ENCODE data around the gene IFFO2. TPM values are rescaled to one million over a fixed set of nuclear protein-coding genes. Genes with fewer than 3 reads are reported as not detected.
A peak's percentile ranks its signal among the peaks of the same experiment; 100 is the strongest.

IFFO2 gene
- total and polyA plus RNA-seq, 2 of the 13 experiments (the other 11 are each of a cell fraction or from before 2014, with no cell fraction given), result 7.3 to 16.7 TPM

DNA sequence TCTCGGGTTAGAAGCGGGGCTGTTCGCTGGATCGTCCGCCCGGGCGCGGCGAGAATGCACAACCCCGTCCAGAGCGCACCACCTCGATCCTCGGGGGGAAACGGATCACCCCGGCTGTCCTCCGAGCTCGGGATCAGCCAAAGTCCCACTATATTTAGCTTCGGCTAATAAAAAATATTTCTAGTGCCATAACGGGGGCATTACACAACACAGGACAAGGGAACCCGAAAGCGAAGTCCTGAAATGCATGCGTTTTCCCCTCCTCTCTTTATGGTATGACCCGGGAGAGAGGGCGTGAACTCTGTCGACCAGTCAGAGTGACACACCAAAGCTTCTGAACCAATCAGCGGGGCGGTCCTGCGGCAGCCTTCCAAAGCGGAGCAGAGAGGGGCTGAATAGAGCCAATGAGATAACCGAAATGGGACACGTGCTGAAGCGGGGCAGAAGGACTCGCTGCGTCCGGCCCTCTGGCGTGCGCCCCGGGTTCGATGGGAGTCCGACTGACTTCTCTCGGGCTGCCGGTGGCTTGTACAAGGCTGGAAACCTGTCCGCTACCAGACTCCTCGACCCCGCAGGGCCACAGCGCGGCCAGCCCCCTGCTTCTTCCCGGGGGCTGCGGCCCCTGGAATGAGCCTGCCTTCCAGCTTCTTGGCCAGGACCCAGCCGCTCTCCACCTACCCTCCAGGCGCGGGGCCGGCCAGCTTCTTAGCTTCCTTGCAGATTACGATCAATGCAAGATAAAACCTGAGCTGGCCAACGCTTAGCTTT lies 53.8 kb downstream of the IFFO2 start, which contains the start of gene ALDH4A1 (continued):
- TF ChIP-seq TFAP4 (IDR thresholded peaks at IDR 0.05; ENCODE audit: borderline replicate concordance, low read depth), result no peak
- TF ChIP-seq, protein P1, sequence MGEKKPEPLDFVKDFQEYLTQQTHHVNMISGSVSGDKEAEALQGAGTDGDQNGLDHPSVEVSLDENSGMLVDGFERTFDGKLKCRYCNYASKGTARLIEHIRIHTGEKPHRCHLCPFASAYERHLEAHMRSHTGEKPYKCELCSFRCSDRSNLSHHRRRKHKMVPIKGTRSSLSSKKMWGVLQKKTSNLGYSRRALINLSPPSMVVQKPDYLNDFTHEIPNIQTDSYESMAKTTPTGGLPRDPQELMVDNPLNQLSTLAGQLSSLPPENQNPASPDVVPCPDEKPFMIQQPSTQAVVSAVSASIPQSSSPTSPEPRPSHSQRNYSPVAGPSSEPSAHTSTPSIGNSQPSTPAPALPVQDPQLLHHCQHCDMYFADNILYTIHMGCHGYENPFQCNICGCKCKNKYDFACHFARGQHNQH (CRISPR knock-in tag; IDR thresholded peaks at IDR 0.05), result peak; percentile 52; the same call in 1 of the 2 replicates
- no peak for TF ChIP-seq MIER2 (CRISPR knock-in tag; IDR thresholded peaks at IDR 0.05)
- TF ChIP-seq AKNA (CRISPR knock-in tag; IDR thresholded peaks at IDR 0.05; ENCODE audit: borderline replicate concordance), result no peak
- TF ChIP-seq, protein P2, sequence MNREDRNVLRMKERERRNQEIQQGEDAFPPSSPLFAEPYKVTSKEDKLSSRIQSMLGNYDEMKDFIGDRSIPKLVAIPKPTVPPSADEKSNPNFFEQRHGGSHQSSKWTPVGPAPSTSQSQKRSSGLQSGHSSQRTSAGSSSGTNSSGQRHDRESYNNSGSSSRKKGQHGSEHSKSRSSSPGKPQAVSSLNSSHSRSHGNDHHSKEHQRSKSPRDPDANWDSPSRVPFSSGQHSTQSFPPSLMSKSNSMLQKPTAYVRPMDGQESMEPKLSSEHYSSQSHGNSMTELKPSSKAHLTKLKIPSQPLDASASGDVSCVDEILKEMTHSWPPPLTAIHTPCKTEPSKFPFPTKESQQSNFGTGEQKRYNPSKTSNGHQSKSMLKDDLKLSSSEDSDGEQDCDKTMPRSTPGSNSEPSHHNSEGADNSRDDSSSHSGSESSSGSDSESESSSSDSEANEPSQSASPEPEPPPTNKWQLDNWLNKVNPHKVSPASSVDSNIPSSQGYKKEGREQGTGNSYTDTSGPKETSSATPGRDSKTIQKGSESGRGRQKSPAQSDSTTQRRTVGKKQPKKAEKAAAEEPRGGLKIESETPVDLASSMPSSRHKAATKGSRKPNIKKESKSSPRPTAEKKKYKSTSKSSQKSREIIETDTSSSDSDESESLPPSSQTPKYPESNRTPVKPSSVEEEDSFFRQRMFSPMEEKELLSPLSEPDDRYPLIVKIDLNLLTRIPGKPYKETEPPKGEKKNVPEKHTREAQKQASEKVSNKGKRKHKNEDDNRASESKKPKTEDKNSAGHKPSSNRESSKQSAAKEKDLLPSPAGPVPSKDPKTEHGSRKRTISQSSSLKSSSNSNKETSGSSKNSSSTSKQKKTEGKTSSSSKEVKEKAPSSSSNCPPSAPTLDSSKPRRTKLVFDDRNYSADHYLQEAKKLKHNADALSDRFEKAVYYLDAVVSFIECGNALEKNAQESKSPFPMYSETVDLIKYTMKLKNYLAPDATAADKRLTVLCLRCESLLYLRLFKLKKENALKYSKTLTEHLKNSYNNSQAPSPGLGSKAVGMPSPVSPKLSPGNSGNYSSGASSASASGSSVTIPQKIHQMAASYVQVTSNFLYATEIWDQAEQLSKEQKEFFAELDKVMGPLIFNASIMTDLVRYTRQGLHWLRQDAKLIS (CRISPR knock-in tag; IDR thresholded peaks at IDR 0.05), result no peak
- TF ChIP-seq AGO2 (optimal IDR thresholded peaks at IDR 0.05; ENCODE audit: low read depth, low read length), result no peak
- no peak for TF ChIP-seq ZNF572 (CRISPR knock-in tag; IDR thresholded peaks at IDR 0.05)
- TF ChIP-seq MIXL1 (CRISPR knock-in tag; IDR thresholded peaks at IDR 0.05), result no peak; the same call in 1 of the 2 replicates
- TF ChIP-seq RELA (CRISPR knock-in tag; IDR thresholded peaks at IDR 0.05), result no peak
- TF ChIP-seq MYNN (CRISPR knock-in tag; IDR thresholded peaks at IDR 0.05; ENCODE audit: low read depth), result no peak
- TF ChIP-seq, protein P3, sequence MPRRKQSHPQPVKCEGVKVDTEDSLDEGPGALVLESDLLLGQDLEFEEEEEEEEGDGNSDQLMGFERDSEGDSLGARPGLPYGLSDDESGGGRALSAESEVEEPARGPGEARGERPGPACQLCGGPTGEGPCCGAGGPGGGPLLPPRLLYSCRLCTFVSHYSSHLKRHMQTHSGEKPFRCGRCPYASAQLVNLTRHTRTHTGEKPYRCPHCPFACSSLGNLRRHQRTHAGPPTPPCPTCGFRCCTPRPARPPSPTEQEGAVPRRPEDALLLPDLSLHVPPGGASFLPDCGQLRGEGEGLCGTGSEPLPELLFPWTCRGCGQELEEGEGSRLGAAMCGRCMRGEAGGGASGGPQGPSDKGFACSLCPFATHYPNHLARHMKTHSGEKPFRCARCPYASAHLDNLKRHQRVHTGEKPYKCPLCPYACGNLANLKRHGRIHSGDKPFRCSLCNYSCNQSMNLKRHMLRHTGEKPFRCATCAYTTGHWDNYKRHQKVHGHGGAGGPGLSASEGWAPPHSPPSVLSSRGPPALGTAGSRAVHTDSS (CRISPR knock-in tag; conservative IDR thresholded peaks at IDR 0.05), result no peak
- TF ChIP-seq CREM (IDR thresholded peaks at IDR 0.05), result peak; percentile 64
- no peak for TF ChIP-seq CREM (CRISPR knock-in tag; IDR thresholded peaks at IDR 0.05)
- no peak for TF ChIP-seq ZNF205 (CRISPR knock-in tag; IDR thresholded peaks at IDR 0.05)
- TF ChIP-seq, protein P4, sequence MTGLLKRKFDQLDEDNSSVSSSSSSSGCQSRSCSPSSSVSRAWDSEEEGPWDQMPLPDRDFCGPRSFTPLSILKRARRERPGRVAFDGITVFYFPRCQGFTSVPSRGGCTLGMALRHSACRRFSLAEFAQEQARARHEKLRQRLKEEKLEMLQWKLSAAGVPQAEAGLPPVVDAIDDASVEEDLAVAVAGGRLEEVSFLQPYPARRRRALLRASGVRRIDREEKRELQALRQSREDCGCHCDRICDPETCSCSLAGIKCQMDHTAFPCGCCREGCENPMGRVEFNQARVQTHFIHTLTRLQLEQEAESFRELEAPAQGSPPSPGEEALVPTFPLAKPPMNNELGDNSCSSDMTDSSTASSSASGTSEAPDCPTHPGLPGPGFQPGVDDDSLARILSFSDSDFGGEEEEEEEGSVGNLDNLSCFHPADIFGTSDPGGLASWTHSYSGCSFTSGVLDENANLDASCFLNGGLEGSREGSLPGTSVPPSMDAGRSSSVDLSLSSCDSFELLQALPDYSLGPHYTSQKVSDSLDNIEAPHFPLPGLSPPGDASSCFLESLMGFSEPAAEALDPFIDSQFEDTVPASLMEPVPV (CRISPR knock-in tag; IDR thresholded peaks at IDR 0.05), result peak; percentile 34; the same call in 1 of the 2 replicates
